ENCODE measurements around the gene MDH2. TPM values are rescaled to one million over a fixed set of nuclear protein-coding genes. Genes with fewer than 3 reads are reported as not detected.
"Not testable (repeated sequence)": the region's sequence is repeated elsewhere in the genome, so short reads cannot be mapped to it uniquely, and the experiment has no call there.

Gene MDH2
- total RNA-seq, 1 donor, result 28.2 TPM

- Histone ChIP-seq H3K4me1 (ENCODE audit: insufficient read depth, low read length) (no peaks in the 10 kb centered on the region), H3K9me3 (ENCODE audit: low read depth, low read length) (no peaks in the 10 kb centered on the region), H3K4me3 (ENCODE audit: low read length) (no peak overlapping the region)
These were observed 25.6 kb downstream of the MDH2 start for GRCh38 chr7:76073335-76073990.

GRCh38 chr7:76074306-76074971 is 26.5 kb downstream of the MDH2 start:
- H3K4me3 ChIP-seq (ENCODE audit: low read length), result no peak overlapping the region
- H3K9me3 ChIP-seq (ENCODE audit: low read depth, low read length), result no peaks in the 10 kb centered on the region
- no peaks in the 10 kb centered on the region for H3K4me1 ChIP-seq (ENCODE audit: insufficient read depth, low read length)
- no peaks in the 10 kb centered on the region for H3K27me3 ChIP-seq (ENCODE audit: insufficient read depth, low read length)

More at GRCh38 chr7:76073335-76073990, 25.6 kb downstream of the MDH2 start:
- H3K27me3 ChIP-seq (ENCODE audit: insufficient read depth, low read length), result no peaks in the 10 kb centered on the region

- H3K27me3 ChIP-seq (ENCODE audit: insufficient read depth, low read length), result no peaks in the 10 kb centered on the region
- H3K4me3 ChIP-seq (ENCODE audit: low read length), result no peak overlapping the region
- H3K9me3 ChIP-seq (ENCODE audit: low read depth, low read length), result no peaks in the 10 kb centered on the region
- H3K4me1 ChIP-seq (ENCODE audit: insufficient read depth, low read length), result no peaks in the 10 kb centered on the region
These were observed 27.1 kb downstream of the MDH2 start for GRCh38 chr7:76074972-76075370.

- no peaks in the 10 kb centered on the region for H3K4me1 ChIP-seq (ENCODE audit: insufficient read depth, low read length)
- H3K27me3 ChIP-seq (ENCODE audit: insufficient read depth, low read length), result no peaks in the 10 kb centered on the region
- H3K9me3 ChIP-seq (ENCODE audit: low read depth, low read length), result no peaks in the 10 kb centered on the region
- H3K4me3 ChIP-seq (ENCODE audit: low read length), result no peak overlapping the region
These were observed 29.1 kb downstream of the MDH2 start for GRCh38 chr7:76076995-76077394.

GRCh38 chr7:76077435-76077834 is 29.5 kb downstream of the MDH2 start:
- no peaks in the 10 kb centered on the region for H3K27me3 ChIP-seq (ENCODE audit: insufficient read depth, low read length)
- H3K4me3 ChIP-seq (ENCODE audit: low read length), result no peak overlapping the region
- no peaks in the 10 kb centered on the region for H3K4me1 ChIP-seq (ENCODE audit: insufficient read depth, low read length)
- no peaks in the 10 kb centered on the region for H3K9me3 ChIP-seq (ENCODE audit: low read depth, low read length)

- no peaks in the 10 kb centered on the region for H3K4me1 ChIP-seq (ENCODE audit: insufficient read depth, low read length)
- no peak overlapping the region for H3K4me3 ChIP-seq (ENCODE audit: low read length)
- no peaks in the 10 kb centered on the region for H3K27me3 ChIP-seq (ENCODE audit: insufficient read depth, low read length)
- H3K9me3 ChIP-seq (ENCODE audit: low read depth, low read length), result no peaks in the 10 kb centered on the region
These were observed 32.3 kb downstream of the MDH2 start for GRCh38 chr7:76080204-76080603.

- not testable (repeated sequence) for H3K4me3 ChIP-seq (ENCODE audit: low read length); H3K9me3 ChIP-seq (ENCODE audit: low read depth, low read length); H3K4me1 ChIP-seq (ENCODE audit: insufficient read depth, low read length); H3K27me3 ChIP-seq (ENCODE audit: insufficient read depth, low read length)
These were observed 36.2 kb downstream of the MDH2 start for GRCh38 chr7:76084115-76084514.

GRCh38 chr7:76086070-76086469 is 38.2 kb downstream of the MDH2 start:
- H3K4me1 ChIP-seq (ENCODE audit: insufficient read depth, low read length), result no peaks in the 10 kb centered on the region
- H3K4me3 ChIP-seq (ENCODE audit: low read length), result no peak overlapping the region
- H3K9me3 ChIP-seq (ENCODE audit: low read depth, low read length), result no peaks in the 10 kb centered on the region
- no peaks in the 10 kb centered on the region for H3K27me3 ChIP-seq (ENCODE audit: insufficient read depth, low read length)

GRCh38 chr7:76087362-76087791 is 39.5 kb downstream of the MDH2 start:
- H3K4me1 ChIP-seq (ENCODE audit: insufficient read depth, low read length); H3K4me3 ChIP-seq (ENCODE audit: low read length); H3K9me3 ChIP-seq (ENCODE audit: low read depth, low read length); H3K27me3 ChIP-seq (ENCODE audit: insufficient read depth, low read length): not testable (repeated sequence)

- Histone ChIP-seq H3K27me3 (ENCODE audit: insufficient read depth, low read length) (no peaks in the 10 kb centered on the region), H3K4me1 (ENCODE audit: insufficient read depth, low read length) (no peaks in the 10 kb centered on the region), H3K9me3 (ENCODE audit: low read depth, low read length) (no peaks in the 10 kb centered on the region), H3K4me3 (ENCODE audit: low read length) (no peak overlapping the region)
These were observed 42.1 kb downstream of the MDH2 start for GRCh38 chr7:76089865-76090475.

GRCh38 chr7:76091506-76091905 is 43.6 kb downstream of the MDH2 start:
- Histone ChIP-seq H3K4me1 (ENCODE audit: insufficient read depth, low read length) (no peaks in the 10 kb centered on the region), H3K27me3 (ENCODE audit: insufficient read depth, low read length) (no peaks in the 10 kb centered on the region)

GRCh38 chr7:76093531-76093930 is 45.6 kb downstream of the MDH2 start:
- H3K4me1 ChIP-seq (ENCODE audit: insufficient read depth, low read length); H3K4me3 ChIP-seq (ENCODE audit: low read length): not testable (repeated sequence)

More at GRCh38 chr7:76091506-76091905, 43.6 kb downstream of the MDH2 start:
- Histone ChIP-seq H3K4me3 (ENCODE audit: low read length) (no peak overlapping the region), H3K9me3 (ENCODE audit: low read depth, low read length) (no peaks in the 10 kb centered on the region)

GRCh38 chr7:76094326-76094725 is 46.4 kb downstream of the MDH2 start:
- not testable (repeated sequence) for H3K4me1 ChIP-seq (ENCODE audit: insufficient read depth, low read length); H3K27me3 ChIP-seq (ENCODE audit: insufficient read depth, low read length); H3K4me3 ChIP-seq (ENCODE audit: low read length); H3K9me3 ChIP-seq (ENCODE audit: low read depth, low read length)

More at GRCh38 chr7:76093531-76093930, 45.6 kb downstream of the MDH2 start:
- not testable (repeated sequence) for H3K9me3 ChIP-seq (ENCODE audit: low read depth, low read length); H3K27me3 ChIP-seq (ENCODE audit: insufficient read depth, low read length)

GRCh38 chr7:76095908-76096307 is 48.0 kb downstream of the MDH2 start:
- Histone ChIP-seq H3K9me3 (ENCODE audit: low read depth, low read length) (no peaks in the 10 kb centered on the region), H3K27me3 (ENCODE audit: insufficient read depth, low read length) (no peaks in the 10 kb centered on the region), H3K4me1 (ENCODE audit: insufficient read depth, low read length) (no peaks in the 10 kb centered on the region), H3K4me3 (ENCODE audit: low read length) (no peak overlapping the region)

GRCh38 chr7:76101693-76102437 is 54.0 kb downstream of the MDH2 start:
- H3K9me3 ChIP-seq (ENCODE audit: low read depth, low read length); H3K4me3 ChIP-seq (ENCODE audit: low read length); H3K4me1 ChIP-seq (ENCODE audit: insufficient read depth, low read length); H3K27me3 ChIP-seq (ENCODE audit: insufficient read depth, low read length): not testable (repeated sequence)

Measured in mononuclear cell (primary cell).